Esophagus squamous epithelium (tissue), 4 donors: ENCODE results near the gene EML1.

ENCODE experiments used
- POLR2A ChIP-seq, 4 donors: fragments of 450-650 bp; IDR thresholded peaks; one replicate each; pipeline ENCODE4 v1.6.1; 2017; ENCODE audit warnings: antibody characterized with exemption in 4 of 4, mild to moderate bottlenecking in 4 of 4, moderate library complexity in 3 of 4
- TF ChIP-seq, protein P1 (sequence below), 6 experiments: fragments of 450-650 bp in 4 of 6; fragments of 200-600 bp in 2 of 6; sonication (generic) in 2 of 6; IDR thresholded peaks; one replicate each; pipeline ENCODE4 v1.5.1; 2016 to 2019; ENCODE audit warnings: antibody characterized with exemption in 6 of 6, mild to moderate bottlenecking in 4 of 6, moderate library complexity in 4 of 6

DNA sequence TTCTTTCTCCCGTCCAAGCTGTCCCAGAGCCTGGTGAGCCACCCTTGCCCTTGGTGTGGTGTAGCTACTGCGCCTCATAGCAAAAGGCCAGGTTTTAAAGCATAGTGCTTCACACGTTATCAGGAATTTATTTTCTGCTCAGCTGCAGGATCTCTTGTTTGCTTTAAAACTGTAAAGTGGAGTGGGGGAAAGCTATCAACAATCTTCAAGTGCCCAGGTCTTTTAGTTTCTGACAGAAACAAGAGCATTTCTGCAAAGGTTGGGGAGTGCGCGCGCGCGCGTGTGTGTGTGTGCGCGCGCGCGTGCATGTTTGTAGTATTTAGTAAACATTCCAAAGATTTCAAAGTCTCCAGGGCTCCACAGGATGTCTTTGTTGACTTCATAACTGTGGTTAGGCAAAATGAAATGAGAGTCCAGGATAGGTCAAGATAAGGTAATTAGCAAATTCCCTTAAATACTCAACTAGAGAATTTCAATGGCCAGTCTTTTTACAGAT lies 45.5 kb downstream of the EML1 start:
- TF ChIP-seq, protein P1, sequence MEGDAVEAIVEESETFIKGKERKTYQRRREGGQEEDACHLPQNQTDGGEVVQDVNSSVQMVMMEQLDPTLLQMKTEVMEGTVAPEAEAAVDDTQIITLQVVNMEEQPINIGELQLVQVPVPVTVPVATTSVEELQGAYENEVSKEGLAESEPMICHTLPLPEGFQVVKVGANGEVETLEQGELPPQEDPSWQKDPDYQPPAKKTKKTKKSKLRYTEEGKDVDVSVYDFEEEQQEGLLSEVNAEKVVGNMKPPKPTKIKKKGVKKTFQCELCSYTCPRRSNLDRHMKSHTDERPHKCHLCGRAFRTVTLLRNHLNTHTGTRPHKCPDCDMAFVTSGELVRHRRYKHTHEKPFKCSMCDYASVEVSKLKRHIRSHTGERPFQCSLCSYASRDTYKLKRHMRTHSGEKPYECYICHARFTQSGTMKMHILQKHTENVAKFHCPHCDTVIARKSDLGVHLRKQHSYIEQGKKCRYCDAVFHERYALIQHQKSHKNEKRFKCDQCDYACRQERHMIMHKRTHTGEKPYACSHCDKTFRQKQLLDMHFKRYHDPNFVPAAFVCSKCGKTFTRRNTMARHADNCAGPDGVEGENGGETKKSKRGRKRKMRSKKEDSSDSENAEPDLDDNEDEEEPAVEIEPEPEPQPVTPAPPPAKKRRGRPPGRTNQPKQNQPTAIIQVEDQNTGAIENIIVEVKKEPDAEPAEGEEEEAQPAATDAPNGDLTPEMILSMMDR (IDR thresholded peaks at IDR 0.05): no peak
- no peak for TF ChIP-seq POLR2A (IDR thresholded peaks at IDR 0.05)
